NCI-H510A (cell line): Measurements from ENCODE around the gene DLK1.

Experiments used
- DNase-seq: peaks from one replicate; lab custom pipeline; 2025; lab: John Stamatoyannopoulos, UW

DLK1 gene

GRCh38 chr14:100714258-100714892 lies 12.3 kb upstream of the DLK1 start:
- DNase-seq: no peak

- no peak for DNase-seq
Measured at GRCh38 chr14:100715332-100715731, 11.4 kb upstream of the DLK1 start.

- no peak for DNase-seq
Measured at GRCh38 chr14:100715803-100716202, 10.9 kb upstream of the DLK1 start.

GRCh38 chr14:100717386-100717785 lies 9.3 kb upstream of the DLK1 start:
- no peak for DNase-seq

GRCh38 chr14:100719976-100720520 lies 6.6 kb upstream of the DLK1 start:
- DNase-seq: no peak

- no peak for DNase-seq
Measured at GRCh38 chr14:100721568-100721967, 5.1 kb upstream of the DLK1 start.

- DNase-seq: no peak
Measured at GRCh38 chr14:100722367-100722766, 4.3 kb upstream of the DLK1 start.

- DNase-seq: no peak
Measured at GRCh38 chr14:100723135-100723829, 3.4 kb upstream of the DLK1 start.

GRCh38 chr14:100723830-100724437 lies 2.8 kb upstream of the DLK1 start:
- DNase-seq: no peak

GRCh38 chr14:100724536-100724935 lies 2.2 kb upstream of the DLK1 start:
- DNase-seq: no peak

GRCh38 chr14:100725587-100726387 lies 905 bp upstream of the DLK1 start:
- DNase-seq: no peak

GRCh38 chr14:100727086-100727872 lies 587 bp downstream of the DLK1 start:
- no peak for DNase-seq

GRCh38 chr14:100727873-100728240 lies 1.2 kb downstream of the DLK1 start:
- DNase-seq: no peak

- no peak for DNase-seq
Measured at GRCh38 chr14:100728962-100729361, 2.3 kb downstream of the DLK1 start.

GRCh38 chr14:100729982-100730381 lies 3.3 kb downstream of the DLK1 start:
- no peak for DNase-seq

- no peak for DNase-seq
Measured at GRCh38 chr14:100730581-100730980, 3.9 kb downstream of the DLK1 start.

- DNase-seq: no peak
Measured at GRCh38 chr14:100731011-100731670, 4.4 kb downstream of the DLK1 start.

- no peak for DNase-seq
Measured at GRCh38 chr14:100731846-100732765, 5.4 kb downstream of the DLK1 start.

- no peak for DNase-seq
Measured at GRCh38 chr14:100732766-100733100, 6.0 kb downstream of the DLK1 start.
